Kidney (tissue), 14 donors: Measurements from ENCODE around the gene UBE2D2. TPM values are rescaled to one million over a fixed set of nuclear protein-coding genes. Genes with fewer than 3 reads are reported as not detected.

Experiments used
- DNase-seq, 5 donors: peaks; one replicate each; pipeline ENCODE4 v3.0.0-alpha.2; 2013 to 2020
- FAIRE-seq: peaks from 2 replicates; lab custom pipeline; 2012; peaks lifted over from hg19 to GRCh38; lab: Jason Lieb, UNC
- H3K27ac ChIP-seq, 2 donors: one replicate each; pipeline ENCODE4 v1.7.0; 2013; ENCODE audit warnings: low read depth in 2 of 2, low read length in 2 of 2, inconsistent platforms in 1 of 2
- H3K27me3 ChIP-seq: one replicate; pipeline ENCODE4 v1.7.1; 2013; ENCODE audit warnings: low read length, inconsistent platforms; ENCODE audit not compliant: control insufficient read depth, insufficient read depth
- H3K36me3 ChIP-seq, 3 donors: one replicate each; pipeline versions ENCODE4 v1.7.0 to v1.7.1; 2013; ENCODE audit warnings: low read length in 3 of 3, control low read depth in 1 of 3, inconsistent platforms in 1 of 3; ENCODE audit not compliant: insufficient read depth in 3 of 3, control insufficient read depth in 2 of 3
- H3K4me1 ChIP-seq, 3 donors: one replicate each; pipeline versions ENCODE4 v1.7.0 to v1.7.1; 2013; ENCODE audit warnings: low read length in 3 of 3, inconsistent platforms in 1 of 3, low read depth in 1 of 3; ENCODE audit not compliant: control insufficient read depth in 2 of 3, insufficient read depth in 2 of 3
- H3K4me3 ChIP-seq, 3 donors: one replicate each; pipeline versions ENCODE4 v1.7.0 to v1.8.1; 2013; ENCODE audit warnings: low read length in 3 of 3, control low read depth in 1 of 3, inconsistent platforms in 1 of 3
- H3K9ac ChIP-seq, 3 donors: one replicate each; pipeline versions ENCODE4 v1.7.0 to v1.7.1; 2013; ENCODE audit warnings: low read length in 3 of 3, control low read depth in 1 of 3, inconsistent platforms in 1 of 3
- H3K9me3 ChIP-seq, 3 donors: one replicate each; pipeline versions ENCODE4 v1.7.0 to v1.7.1; 2013; ENCODE audit warnings: low read length in 3 of 3, control low read depth in 1 of 3, inconsistent platforms in 1 of 3; ENCODE audit not compliant: control insufficient read depth in 2 of 3, insufficient read depth in 1 of 3
- CTCF ChIP-seq: IDR thresholded peaks from 3 replicates; pipeline ENCODE4 v1.5.1; 2012; ENCODE audit warnings: mild to moderate bottlenecking, moderate library complexity, borderline replicate concordance; ENCODE audit not compliant: insufficient read depth; ENCODE audit errors: extremely low read depth
- intact Hi-C: fragments of 100-400 bp; cut with DNase I; formaldehyde crosslinking; loops from one replicate; pipeline ENCODE4 v1.11.1; 2022
- polyA plus RNA-seq: library from polyadenylated mRNA; stranded (reverse); fragments of 350-450 nt; fragmentation: Illumina TruSeq; extraction: RNeasy Lipid Tissue Mini Kit (QIAGEN cat#74804); gene quantifications from one replicate; pipeline ENCODE4 v1.2.3, GENCODE V29; 2014; ENCODE audit warnings: low read depth, low replicate concordance; ENCODE audit not compliant: insufficient read depth
- total RNA-seq: library from RNA; stranded (reverse); fragmentation: NEBNext Ultra II Directional; extraction: Animal tissue kit (Norgen Biotek cat#: 25700); gene quantifications from one replicate; pipeline ENCODE4 v1.2.1, GENCODE V29; 2021
- donor health status: control.
- donor health status: control.
- donor health status: control.
- donor health status: control.
- donor health status: control.
- donor health status: DM: yes; HTN: yes; CAD: no.
- donor health status: Normal renal cell carcinoma (clear cell type).

The UBE2D2 gene
- total and polyA plus RNA-seq, 2 donors from 2014 or later, result 118 to 131 TPM

DNA sequence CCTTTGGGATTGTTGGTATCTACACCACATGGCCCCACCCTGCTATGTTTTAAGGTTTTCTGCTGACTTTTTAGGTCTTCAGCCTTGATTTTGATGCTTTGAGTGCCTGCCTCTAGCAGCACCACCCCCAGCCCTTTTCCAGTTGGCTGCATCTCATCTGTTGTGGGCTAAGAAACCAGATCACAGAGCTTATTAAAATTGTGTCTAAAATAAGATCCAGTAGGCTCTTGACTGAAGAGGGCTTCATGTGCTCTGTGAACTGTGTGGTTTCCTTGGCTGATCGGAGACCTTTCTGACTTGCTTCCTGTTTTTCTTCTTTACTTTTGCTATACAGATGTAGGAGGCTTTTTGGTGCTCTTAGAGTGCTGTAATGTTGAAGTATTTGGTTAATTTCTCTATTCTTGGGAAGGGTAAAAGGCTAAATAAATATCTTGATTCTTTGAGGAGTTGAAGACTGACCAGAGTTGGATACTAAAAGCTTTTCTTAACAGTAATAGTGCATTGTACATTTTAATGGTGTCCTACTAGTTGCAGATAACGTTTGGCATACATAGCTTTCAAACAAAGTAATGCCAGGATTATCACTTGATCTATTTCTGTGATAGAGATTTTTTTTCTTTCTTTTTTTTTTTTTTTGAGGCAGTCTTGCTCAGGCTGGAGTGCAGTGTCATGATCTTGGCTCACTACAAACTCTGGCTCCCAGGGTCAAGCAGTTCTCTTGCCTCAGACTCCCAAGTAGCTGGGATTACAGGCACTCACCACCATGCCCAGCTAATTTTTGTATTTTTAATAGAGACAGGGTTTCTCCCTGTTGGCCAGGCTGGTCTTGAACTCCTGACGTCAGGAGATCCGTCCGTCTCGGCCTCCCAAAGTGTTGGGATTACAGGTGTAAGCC is 4.5 kb downstream of the UBE2D2 start:
- Histone ChIP-seq H3K4me1 (peaks cover 3 to 25% (median 14%) of the 10 kb centered on the region in 3 donors), H3K36me3 (no peaks in the 10 kb centered on the region), H3K9me3 (no peaks in the 10 kb centered on the region), H3K9ac (peak overlapping the region in 1 of 3 donors; percentile 65), H3K4me3 (peak overlapping the region in 1 of 3 donors; percentile 11), H3K27me3 (no peaks in the 10 kb centered on the region), H3K27ac (no peak overlapping the region)
- no peak for TF ChIP-seq CTCF
- intact Hi-C loops, result no loop called here
- DNase-seq (no peak), FAIRE-seq (no peak)

DNA sequence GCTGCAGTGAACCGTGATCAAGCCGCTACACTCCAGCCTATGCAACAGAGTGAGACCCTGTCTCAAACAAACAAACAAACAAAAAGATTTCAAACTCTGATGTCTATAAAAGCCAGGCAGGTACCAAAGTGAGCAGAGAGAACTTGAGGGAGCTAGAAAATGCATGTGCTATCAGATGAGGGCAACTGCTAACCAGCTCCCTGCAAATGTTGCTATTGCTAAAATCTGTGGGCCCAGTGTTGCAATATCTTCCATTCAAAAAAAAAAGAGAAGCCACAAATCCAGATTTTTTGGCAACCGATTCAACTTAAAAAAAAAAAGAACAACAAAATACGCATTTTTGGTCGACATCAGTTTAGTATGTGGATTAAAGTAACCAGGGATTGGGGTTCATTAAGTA is 5.5 kb downstream of the UBE2D2 start:
- peaks cover 3 to 23% (median 17%) of the 10 kb centered on the region in 3 donors for H3K4me1 ChIP-seq
- H3K9ac ChIP-seq, result no peak overlapping the region
- H3K4me3 ChIP-seq, result no peak overlapping the region
- no peaks in the 10 kb centered on the region for H3K27me3 ChIP-seq
- no peak for TF ChIP-seq CTCF
- H3K9me3 ChIP-seq, result no peaks in the 10 kb centered on the region
- intact Hi-C loops, result no loop called here
- H3K36me3 ChIP-seq, result no peaks in the 10 kb centered on the region
- no peak for DNase-seq
- FAIRE-seq, result no peak
- no peak overlapping the region for H3K27ac ChIP-seq

DNA sequence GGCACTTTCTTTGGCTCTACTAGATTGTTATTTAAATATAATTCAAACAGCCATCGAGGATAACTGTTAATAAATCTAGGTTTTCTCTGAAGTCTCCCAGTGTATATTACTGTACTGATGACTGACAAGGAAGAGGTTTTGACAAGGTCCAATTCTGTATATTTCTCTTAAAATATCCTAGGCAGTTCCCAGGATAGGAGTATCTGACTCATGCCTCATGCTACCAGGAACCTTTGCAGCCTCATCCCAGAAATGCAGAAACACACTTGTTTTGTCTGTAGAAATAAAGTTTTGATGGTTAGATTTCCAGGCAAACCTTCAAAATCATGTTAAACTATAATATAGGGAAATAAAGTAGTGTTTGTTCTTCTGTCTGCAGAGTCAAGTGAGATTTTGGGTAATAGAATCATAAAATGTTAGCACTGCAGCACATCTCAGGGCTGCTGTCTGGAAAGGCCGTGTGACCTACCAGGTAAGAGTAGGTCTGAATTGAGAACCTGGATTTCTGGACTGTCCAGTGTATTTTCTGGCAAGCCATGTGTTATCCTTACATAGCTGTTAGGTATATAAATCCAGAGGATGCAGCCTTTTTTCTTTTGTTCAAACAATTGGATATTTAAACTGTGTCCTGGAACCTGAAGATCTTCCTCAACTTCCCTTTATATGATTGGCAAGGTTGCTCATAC is 8.3 kb downstream of the UBE2D2 start:
- intact Hi-C loops, result no loop called here
- Histone ChIP-seq H3K4me3 (no peak overlapping the region), H3K4me1 (peaks cover 3 to 20% (median 13%) of the 10 kb centered on the region in 3 donors), H3K27me3 (no peaks in the 10 kb centered on the region), H3K36me3 (no peaks in the 10 kb centered on the region), H3K27ac (no peak overlapping the region), H3K9me3 (no peaks in the 10 kb centered on the region), H3K9ac (no peak overlapping the region)
- FAIRE-seq, result no peak
- no peak for TF ChIP-seq CTCF
- no peak for DNase-seq
